SU-DHL-6 (cell line): ENCODE data around the gene CEP43.

Experiments
- EZH2phosphoT487 ChIP-seq: fragments of 200-600 bp; sonication (generic), shearing (Covaris generic); conservative IDR thresholded peaks from 2 replicates; pipeline ENCODE4 v1.6.1; 2018; ENCODE audit warnings: mild to moderate bottlenecking, antibody characterized with exemption, low read length, moderate library complexity, mixed read lengths
- TF ChIP-seq, protein P1 (sequence below): fragments of 200-600 bp; sonication (generic); IDR thresholded peaks from one replicate; pipeline ENCODE4 v1.5.1; 2017; ENCODE audit warnings: antibody characterized with exemption, mild to moderate bottlenecking, low read length, moderate library complexity; ENCODE audit not compliant: insufficient read depth, poor library complexity, severe bottlenecking

DNA sequence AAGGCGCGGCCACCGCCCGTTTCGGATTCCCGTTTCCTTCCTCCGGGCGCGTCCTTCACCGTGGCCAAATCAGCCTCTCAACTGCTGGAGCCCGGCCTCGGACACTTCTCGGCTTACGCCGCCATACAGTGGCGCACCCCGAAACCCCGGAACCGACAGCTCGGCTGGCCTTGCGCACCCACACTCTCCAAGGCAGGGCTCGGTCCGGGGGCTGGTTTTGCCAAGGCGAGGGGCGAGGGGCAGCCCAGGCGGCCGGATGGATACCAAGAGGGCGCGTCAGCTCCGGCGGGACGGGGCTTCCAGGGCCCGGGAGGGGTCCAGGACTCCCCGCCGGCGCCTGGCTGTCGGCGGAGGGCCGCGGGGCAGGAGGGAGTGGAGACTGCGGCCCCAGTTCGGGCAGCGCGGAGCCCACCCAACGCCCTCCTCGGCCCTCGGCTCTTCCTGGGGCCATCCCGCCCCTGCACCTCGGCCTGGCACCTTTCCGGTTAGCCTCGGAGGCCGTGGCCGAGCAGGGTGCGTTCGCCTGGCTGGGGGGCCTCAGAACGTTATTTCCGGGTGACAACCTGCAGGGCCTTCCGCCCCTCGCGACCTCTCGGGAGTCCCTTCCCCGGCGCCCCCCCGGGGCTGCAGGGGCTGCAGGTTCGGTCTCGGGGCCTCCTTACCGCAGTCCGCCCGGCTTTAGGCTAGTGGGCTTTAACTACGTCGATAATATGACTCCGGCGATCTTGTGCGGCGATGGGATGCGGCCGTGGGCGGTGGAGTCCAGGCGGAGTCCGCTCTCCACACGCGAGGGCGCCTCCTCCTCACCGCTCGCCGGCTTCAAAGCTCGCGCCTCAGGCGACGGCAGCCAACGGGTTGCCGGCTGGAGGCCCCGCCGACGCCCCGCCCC lies 697 bp upstream of the CEP43 start:
- TF ChIP-seq, protein P1, sequence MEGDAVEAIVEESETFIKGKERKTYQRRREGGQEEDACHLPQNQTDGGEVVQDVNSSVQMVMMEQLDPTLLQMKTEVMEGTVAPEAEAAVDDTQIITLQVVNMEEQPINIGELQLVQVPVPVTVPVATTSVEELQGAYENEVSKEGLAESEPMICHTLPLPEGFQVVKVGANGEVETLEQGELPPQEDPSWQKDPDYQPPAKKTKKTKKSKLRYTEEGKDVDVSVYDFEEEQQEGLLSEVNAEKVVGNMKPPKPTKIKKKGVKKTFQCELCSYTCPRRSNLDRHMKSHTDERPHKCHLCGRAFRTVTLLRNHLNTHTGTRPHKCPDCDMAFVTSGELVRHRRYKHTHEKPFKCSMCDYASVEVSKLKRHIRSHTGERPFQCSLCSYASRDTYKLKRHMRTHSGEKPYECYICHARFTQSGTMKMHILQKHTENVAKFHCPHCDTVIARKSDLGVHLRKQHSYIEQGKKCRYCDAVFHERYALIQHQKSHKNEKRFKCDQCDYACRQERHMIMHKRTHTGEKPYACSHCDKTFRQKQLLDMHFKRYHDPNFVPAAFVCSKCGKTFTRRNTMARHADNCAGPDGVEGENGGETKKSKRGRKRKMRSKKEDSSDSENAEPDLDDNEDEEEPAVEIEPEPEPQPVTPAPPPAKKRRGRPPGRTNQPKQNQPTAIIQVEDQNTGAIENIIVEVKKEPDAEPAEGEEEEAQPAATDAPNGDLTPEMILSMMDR, result no peak
- TF ChIP-seq EZH2phosphoT487, result no peak
